Neural cell (in vitro differentiated cells): ENCODE measurements around the gene IL18R1. TPM values are rescaled to one million over a fixed set of nuclear protein-coding genes. Genes with fewer than 3 reads are reported as not detected.

Source experiments
- H2AFZ ChIP-seq: fragments of 200-600, 300-800 bp; sonication (generic), shearing (Covaris generic); 2 replicates; pipeline ENCODE4 v1.6.0; 2014; ENCODE audit warnings: low read depth, mild to moderate bottlenecking, antibody characterized with exemption, low read length, moderate library complexity
- H3F3A ChIP-seq: fragments of 200-600 bp; shearing (Covaris generic); 2 replicates; pipeline ENCODE4 v1.6.1; 2016; ENCODE audit warnings: mild to moderate bottlenecking, moderate library complexity, mixed read lengths, antibody characterized with exemption, low read length; ENCODE audit not compliant: insufficient read depth, poor library complexity, severe bottlenecking
- H3K27ac ChIP-seq: fragments of 200-600, 300-800 bp; sonication (generic), shearing (Covaris generic); 2 replicates; pipeline ENCODE4 v1.5.1; 2014; ENCODE audit warnings: mild to moderate bottlenecking, low read length, moderate library complexity
- H3K27me3 ChIP-seq: fragments of 300-800, 200-600 bp; sonication (generic), shearing (Covaris generic); 2 replicates; pipeline ENCODE4 v1.6.0; 2014; ENCODE audit warnings: mild to moderate bottlenecking, low read depth, low read length, moderate library complexity; ENCODE audit not compliant: insufficient read depth
- H3K36me3 ChIP-seq: fragments of 300-800, 200-600 bp; sonication (generic), shearing (Covaris generic); 2 replicates; pipeline ENCODE4 v1.5.1; 2014; ENCODE audit warnings: mild to moderate bottlenecking, antibody characterized with exemption, low read length, moderate library complexity; ENCODE audit not compliant: insufficient read depth
- H3K4me2 ChIP-seq: fragments of 300-800, 200-600 bp; sonication (generic), shearing (Covaris generic); 2 replicates; pipeline ENCODE4 v1.6.0; 2014; ENCODE audit warnings: mild to moderate bottlenecking, low read length
- H3K4me3 ChIP-seq: fragments of 300-800, 200-600 bp; sonication (generic), shearing (Covaris generic); 2 replicates; pipeline ENCODE4 v1.5.1; 2014; ENCODE audit warnings: mild to moderate bottlenecking, low read length, moderate library complexity
- H3K79me2 ChIP-seq: fragments of 200-600 bp; shearing (Covaris generic); replicated peaks from 2 replicates; pipeline ENCODE4 v1.6.0; 2014; ENCODE audit warnings: mild to moderate bottlenecking, low read length, moderate library complexity; ENCODE audit not compliant: insufficient read depth
- H3K9ac ChIP-seq: fragments of 300-800, 200-600 bp; sonication (generic), shearing (Covaris generic); 2 replicates; pipeline ENCODE4 v1.6.1; 2016; ENCODE audit warnings: mild to moderate bottlenecking, low read length, mixed read lengths
- H3K9me2 ChIP-seq: fragments of 200-600 bp; shearing (Covaris generic); 2 replicates; pipeline ENCODE4 v1.6.1; 2016; ENCODE audit warnings: mild to moderate bottlenecking, low read length, mixed read lengths; ENCODE audit not compliant: insufficient read depth
- H3K9me3 ChIP-seq: fragments of 200-600, 300-800 bp; sonication (generic), shearing (Covaris generic); 2 replicates; pipeline ENCODE4 v1.6.1; 2016; ENCODE audit warnings: mild to moderate bottlenecking, mixed run types, low read length, moderate library complexity, mixed read lengths
- H4K20me1 ChIP-seq: fragments of 200-600 bp; shearing (Covaris generic); 2 replicates; pipeline ENCODE4 v1.6.1; 2016; ENCODE audit warnings: mild to moderate bottlenecking, mixed run types; ENCODE audit not compliant: insufficient read depth
- CTCF ChIP-seq: fragments of 450-650 bp; IDR thresholded peaks from 2 replicates; pipeline ENCODE4 v1.5.1; 2014; ENCODE audit warnings: antibody characterized with exemption, mild to moderate bottlenecking, moderate library complexity; ENCODE audit not compliant: poor library complexity, severe bottlenecking
- EP300 ChIP-seq: fragments of 450-650 bp; conservative IDR thresholded peaks from 2 replicates; pipeline ENCODE4 v1.6.1; 2014; ENCODE audit warnings: antibody characterized with exemption, mild to moderate bottlenecking, moderate library complexity; ENCODE audit not compliant: poor library complexity, severe bottlenecking
- EZH2 ChIP-seq: fragments of 200-600, 300-800 bp; shearing (Covaris generic), sonication (generic); IDR thresholded peaks from 2 replicates; pipeline ENCODE4 v1.6.1; 2014; ENCODE audit warnings: antibody characterized with exemption, low read length, borderline replicate concordance, mild to moderate bottlenecking; ENCODE audit not compliant: insufficient read depth, poor library complexity, severe bottlenecking
- MXI1 ChIP-seq: fragments of 450-650 bp; conservative IDR thresholded peaks from 2 replicates; pipeline ENCODE4 v1.6.1; 2014; ENCODE audit warnings: antibody characterized with exemption, mild to moderate bottlenecking; ENCODE audit not compliant: poor library complexity, severe bottlenecking
- POLR2AphosphoS5 ChIP-seq: IDR thresholded peaks from 2 replicates; pipeline ENCODE4 v1.6.1; 2012
- RAD21 ChIP-seq: fragments of 450-650 bp; conservative IDR thresholded peaks from 2 replicates; pipeline ENCODE4 v1.6.1; 2014; ENCODE audit warnings: antibody characterized with exemption, mild to moderate bottlenecking, moderate library complexity
- SMC3 ChIP-seq: fragments of 450-650 bp; conservative IDR thresholded peaks from 2 replicates; pipeline ENCODE4 v1.6.1; 2014; ENCODE audit warnings: antibody characterized with exemption, mild to moderate bottlenecking, moderate library complexity; ENCODE audit not compliant: poor library complexity
- TAF1 ChIP-seq: IDR thresholded peaks from 2 replicates; pipeline ENCODE4 v1.6.1; 2012; ENCODE audit warnings: low read depth
- polyA plus RNA-seq: library from polyadenylated mRNA; depleted of rRNA; stranded (reverse); fragments of >200 nt; gene quantifications from 2 replicates; pipeline ENCODE4 v1.2.3, GENCODE V29; 2014
- TF ChIP-seq, protein P1 (sequence below): IDR thresholded peaks from 2 replicates; pipeline ENCODE4 v1.6.1; 2012; ENCODE audit warnings: borderline replicate concordance

Gene IL18R1
- polyA plus RNA-seq, 1 donor from 2014 or later = 0.09 TPM

- Histone ChIP-seq H3F3A (no peaks in the 10 kb centered on the region), H3K4me3 (no peak overlapping the region), H3K9me2 (no peaks in the 10 kb centered on the region), H3K27me3 (no peaks in the 10 kb centered on the region), H3K4me2 (no peak overlapping the region), H3K79me2 (no peaks in the 10 kb centered on the region), H4K20me1 (no peaks in the 10 kb centered on the region), H3K27ac (no peak overlapping the region), H2AFZ (no peak overlapping the region), H3K9ac (no peak overlapping the region), H3K36me3 (no peaks in the 10 kb centered on the region), H3K9me3 (no peaks in the 10 kb centered on the region)
- TF ChIP-seq RAD21 (no peak), MXI1 (no peak), POLR2AphosphoS5 (no peak), TAF1 (no peak), EZH2 (no peak), SMC3 (no peak), CTCF (no peak)
Measured at GRCh38 chr2:102337481-102338386, 17.9 kb upstream of the IL18R1 start.

GRCh38 chr2:102340778-102341177 is 14.8 kb upstream of the IL18R1 start:
- Histone ChIP-seq H3K27ac (no peak overlapping the region), H4K20me1 (no peaks in the 10 kb centered on the region), H3K79me2 (no peaks in the 10 kb centered on the region), H3K9me2 (no peaks in the 10 kb centered on the region), H3K27me3 (no peaks in the 10 kb centered on the region), H3K4me3 (no peak overlapping the region), H3F3A (no peaks in the 10 kb centered on the region), H3K9ac (no peak overlapping the region), H2AFZ (no peak overlapping the region), H3K36me3 (no peaks in the 10 kb centered on the region), H3K4me2 (no peak overlapping the region), H3K9me3 (no peaks in the 10 kb centered on the region)
- TF ChIP-seq EZH2 = no peak
- TF ChIP-seq CTCF = no peak
- no peak for TF ChIP-seq EP300
- TF ChIP-seq POLR2AphosphoS5 = no peak

DNA sequence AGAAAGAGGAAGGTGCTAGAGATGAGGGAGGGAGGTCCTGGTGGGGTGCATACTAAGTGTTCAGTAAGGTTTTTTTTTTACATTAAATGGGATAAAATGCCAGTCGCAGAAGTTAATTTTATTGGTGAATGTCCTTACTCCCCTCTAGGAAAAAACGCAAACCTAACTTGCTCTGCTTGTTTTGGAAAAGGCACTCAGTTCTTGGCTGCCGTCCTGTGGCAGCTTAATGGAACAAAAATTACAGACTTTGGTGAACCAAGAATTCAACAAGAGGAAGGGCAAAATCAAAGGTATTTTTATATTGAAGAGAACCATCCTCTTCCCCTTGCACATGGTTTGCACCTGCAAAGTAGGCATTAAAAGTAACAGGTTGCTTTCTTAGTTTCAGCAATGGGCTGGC is 12.7 kb upstream of the IL18R1 start:
- no peak overlapping the region for H2AFZ ChIP-seq
- TF ChIP-seq, protein P1, sequence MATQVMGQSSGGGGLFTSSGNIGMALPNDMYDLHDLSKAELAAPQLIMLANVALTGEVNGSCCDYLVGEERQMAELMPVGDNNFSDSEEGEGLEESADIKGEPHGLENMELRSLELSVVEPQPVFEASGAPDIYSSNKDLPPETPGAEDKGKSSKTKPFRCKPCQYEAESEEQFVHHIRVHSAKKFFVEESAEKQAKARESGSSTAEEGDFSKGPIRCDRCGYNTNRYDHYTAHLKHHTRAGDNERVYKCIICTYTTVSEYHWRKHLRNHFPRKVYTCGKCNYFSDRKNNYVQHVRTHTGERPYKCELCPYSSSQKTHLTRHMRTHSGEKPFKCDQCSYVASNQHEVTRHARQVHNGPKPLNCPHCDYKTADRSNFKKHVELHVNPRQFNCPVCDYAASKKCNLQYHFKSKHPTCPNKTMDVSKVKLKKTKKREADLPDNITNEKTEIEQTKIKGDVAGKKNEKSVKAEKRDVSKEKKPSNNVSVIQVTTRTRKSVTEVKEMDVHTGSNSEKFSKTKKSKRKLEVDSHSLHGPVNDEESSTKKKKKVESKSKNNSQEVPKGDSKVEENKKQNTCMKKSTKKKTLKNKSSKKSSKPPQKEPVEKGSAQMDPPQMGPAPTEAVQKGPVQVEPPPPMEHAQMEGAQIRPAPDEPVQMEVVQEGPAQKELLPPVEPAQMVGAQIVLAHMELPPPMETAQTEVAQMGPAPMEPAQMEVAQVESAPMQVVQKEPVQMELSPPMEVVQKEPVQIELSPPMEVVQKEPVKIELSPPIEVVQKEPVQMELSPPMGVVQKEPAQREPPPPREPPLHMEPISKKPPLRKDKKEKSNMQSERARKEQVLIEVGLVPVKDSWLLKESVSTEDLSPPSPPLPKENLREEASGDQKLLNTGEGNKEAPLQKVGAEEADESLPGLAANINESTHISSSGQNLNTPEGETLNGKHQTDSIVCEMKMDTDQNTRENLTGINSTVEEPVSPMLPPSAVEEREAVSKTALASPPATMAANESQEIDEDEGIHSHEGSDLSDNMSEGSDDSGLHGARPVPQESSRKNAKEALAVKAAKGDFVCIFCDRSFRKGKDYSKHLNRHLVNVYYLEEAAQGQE = no peak
- no peak for TF ChIP-seq EP300
- no peak for TF ChIP-seq EZH2
- TF ChIP-seq MXI1 = no peak
- no peak for TF ChIP-seq TAF1
- TF ChIP-seq POLR2AphosphoS5 = no peak
- no peak for TF ChIP-seq RAD21
- no peak for TF ChIP-seq CTCF
- no peak for TF ChIP-seq SMC3
- no peak overlapping the region for H3K4me2 ChIP-seq
- no peaks in the 10 kb centered on the region for H3F3A ChIP-seq
- no peak overlapping the region for H3K27ac ChIP-seq
- H3K9ac ChIP-seq = no peak overlapping the region
- no peak overlapping the region for H3K4me3 ChIP-seq
- H3K27me3 ChIP-seq = no peaks in the 10 kb centered on the region
- H3K79me2 ChIP-seq = no peaks in the 10 kb centered on the region
- H4K20me1 ChIP-seq = no peaks in the 10 kb centered on the region
- no peaks in the 10 kb centered on the region for H3K9me2 ChIP-seq
- H3K9me3 ChIP-seq = no peaks in the 10 kb centered on the region
- H3K36me3 ChIP-seq = no peaks in the 10 kb centered on the region
